PC-9 (cell line): Measurements from ENCODE around the gene HLTF.

ENCODE experiments used
- EZH2 ChIP-seq: fragments of 200-600 bp; sonication (generic); IDR thresholded peaks from 2 replicates; pipeline ENCODE4 v1.8.0; 2017; ENCODE audit warnings: antibody characterized with exemption, low read depth
- TF ChIP-seq, protein P1 (sequence below): fragments of 200-600 bp; sonication (generic); conservative IDR thresholded peaks from 2 replicates; pipeline ENCODE4 v1.6.1; 2017; ENCODE audit warnings: mixed run types, antibody characterized with exemption, mild to moderate bottlenecking, moderate library complexity

DNA sequence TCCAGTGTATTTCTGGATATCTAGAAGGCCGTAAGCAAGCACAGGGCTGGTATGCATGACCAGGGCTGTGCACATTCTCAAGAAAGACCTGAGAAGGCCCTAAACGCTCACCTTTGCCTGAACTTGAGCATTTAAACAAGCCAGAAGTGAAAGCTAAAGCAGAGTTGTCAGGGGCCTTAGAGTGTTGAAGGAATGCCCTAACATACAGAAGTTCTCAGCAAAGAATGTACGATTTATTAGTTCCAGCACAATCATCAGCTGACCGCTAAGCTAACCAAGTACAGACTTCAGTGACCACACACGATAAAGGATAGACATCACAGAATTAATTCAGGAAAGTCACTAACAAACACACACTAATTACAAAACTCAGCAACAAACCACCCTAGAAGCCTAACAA is 8.7 kb downstream of the HLTF start:
- TF ChIP-seq, protein P1, sequence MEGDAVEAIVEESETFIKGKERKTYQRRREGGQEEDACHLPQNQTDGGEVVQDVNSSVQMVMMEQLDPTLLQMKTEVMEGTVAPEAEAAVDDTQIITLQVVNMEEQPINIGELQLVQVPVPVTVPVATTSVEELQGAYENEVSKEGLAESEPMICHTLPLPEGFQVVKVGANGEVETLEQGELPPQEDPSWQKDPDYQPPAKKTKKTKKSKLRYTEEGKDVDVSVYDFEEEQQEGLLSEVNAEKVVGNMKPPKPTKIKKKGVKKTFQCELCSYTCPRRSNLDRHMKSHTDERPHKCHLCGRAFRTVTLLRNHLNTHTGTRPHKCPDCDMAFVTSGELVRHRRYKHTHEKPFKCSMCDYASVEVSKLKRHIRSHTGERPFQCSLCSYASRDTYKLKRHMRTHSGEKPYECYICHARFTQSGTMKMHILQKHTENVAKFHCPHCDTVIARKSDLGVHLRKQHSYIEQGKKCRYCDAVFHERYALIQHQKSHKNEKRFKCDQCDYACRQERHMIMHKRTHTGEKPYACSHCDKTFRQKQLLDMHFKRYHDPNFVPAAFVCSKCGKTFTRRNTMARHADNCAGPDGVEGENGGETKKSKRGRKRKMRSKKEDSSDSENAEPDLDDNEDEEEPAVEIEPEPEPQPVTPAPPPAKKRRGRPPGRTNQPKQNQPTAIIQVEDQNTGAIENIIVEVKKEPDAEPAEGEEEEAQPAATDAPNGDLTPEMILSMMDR = no peak
- TF ChIP-seq EZH2 = no peak
